Stimulated activated CD4-positive, alpha-beta T cell treated with anti-CD3 and anti-CD28 coated beads, Interleukin-4, amount 100 ng/mL, for 4 hours (primary cell): Measurements from ENCODE around the gene ZMYM3.

ENCODE experiments used
- DNase-seq, 2 experiments: peaks; one replicate each; pipeline ENCODE4 v3.0.0-alpha.2; 2020

ZMYM3 gene

DNA sequence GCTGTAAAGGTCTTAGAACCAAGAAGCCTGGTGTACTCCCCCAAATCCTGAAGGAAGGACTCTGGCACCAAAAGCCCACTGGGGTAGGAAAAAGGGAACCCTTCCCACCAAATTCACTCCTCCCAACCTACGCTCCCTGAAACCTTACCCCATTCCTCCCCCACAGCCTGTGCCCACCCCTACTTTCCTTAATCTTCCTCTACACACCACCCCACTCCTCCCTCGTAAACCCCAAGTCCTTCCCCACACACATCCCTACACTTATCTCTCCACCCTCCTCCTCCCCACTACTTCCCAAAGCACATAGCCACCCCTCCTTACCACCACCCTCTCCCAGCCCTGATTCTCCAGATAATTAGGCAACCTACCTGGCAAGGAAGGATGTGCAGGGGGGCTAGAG lies 1.7 kb downstream of the ZMYM3 start:
- no peak for DNase-seq

DNA sequence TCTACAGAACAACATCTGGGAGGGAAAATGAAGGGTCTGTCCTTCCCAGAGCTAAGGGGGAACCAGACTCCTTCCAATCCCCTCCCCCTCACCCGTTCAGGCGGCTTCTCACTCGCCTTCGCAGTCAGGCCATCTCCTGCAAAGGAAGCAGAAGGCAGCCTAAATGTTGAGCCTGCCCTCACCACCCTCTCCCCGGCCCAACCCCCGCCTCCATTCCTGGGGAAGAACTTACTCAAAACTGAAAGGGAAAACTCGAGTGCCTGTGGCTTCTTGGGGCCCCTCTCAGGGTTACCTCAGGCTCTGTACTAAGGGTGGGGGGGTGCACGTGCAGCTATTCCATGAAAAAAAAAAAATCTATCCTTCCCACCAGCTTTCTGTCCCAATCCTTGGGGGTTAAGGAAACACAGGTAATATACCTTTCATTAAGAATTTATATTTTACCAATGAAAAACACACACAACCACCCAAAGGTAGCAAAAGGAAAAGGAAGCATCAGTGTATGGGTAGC lies 2.4 kb downstream of the ZMYM3 start:
- peak; percentile 9 to 37 for DNase-seq

- DNase-seq: no peak
Observed at GRCh38 chrX:71250841-71251240, 3.1 kb downstream of the ZMYM3 start.

DNA sequence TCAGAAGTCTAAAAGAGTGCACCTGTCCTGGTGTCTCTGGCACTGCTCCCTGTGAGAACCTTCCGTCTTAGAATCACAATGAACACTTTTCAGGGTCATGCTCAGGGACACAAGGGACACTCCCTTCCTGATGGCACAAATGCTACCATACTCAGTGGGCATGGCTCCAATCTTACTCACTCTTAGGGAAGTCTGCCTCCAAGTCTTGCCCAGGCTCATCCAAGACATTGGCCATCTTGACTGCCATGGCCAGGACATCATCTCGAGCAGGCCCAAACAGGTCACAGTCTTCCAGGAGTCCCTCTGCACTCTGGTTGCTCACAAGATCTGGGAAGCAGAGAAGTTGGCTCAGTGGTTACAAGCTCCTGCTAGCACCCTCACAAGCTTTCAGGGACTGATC lies 8.8 kb downstream of the ZMYM3 start:
- no peak for DNase-seq

- no peak for DNase-seq
Observed at GRCh38 chrX:71244359-71245128, 9.4 kb downstream of the ZMYM3 start.

DNA sequence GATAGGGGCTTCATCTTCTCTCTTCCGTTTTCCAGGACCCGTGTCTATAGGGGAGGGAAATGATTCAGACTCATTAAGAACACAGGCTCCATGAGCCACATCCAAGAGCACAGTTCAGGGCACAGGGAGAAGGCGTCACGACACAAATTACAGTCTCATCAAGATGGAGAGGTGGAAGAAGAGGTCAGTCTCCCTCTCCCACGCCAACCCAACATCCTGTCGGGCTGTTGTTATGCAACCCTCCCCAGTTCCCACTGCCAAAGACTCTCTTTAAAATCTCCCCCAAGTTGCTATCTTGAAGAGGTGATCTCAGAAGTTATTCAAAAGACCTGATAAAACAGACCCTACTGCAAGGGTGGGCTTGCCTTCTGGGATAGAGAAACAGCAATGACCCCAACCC lies 12.6 kb downstream of the ZMYM3 start:
- DNase-seq: no peak

- DNase-seq: no peak
Observed at GRCh38 chrX:71239781-71240180, 14.2 kb downstream of the ZMYM3 start.

- DNase-seq: no peak
Observed at GRCh38 chrX:71236836-71237235, 17.1 kb downstream of the ZMYM3 start.

DNA sequence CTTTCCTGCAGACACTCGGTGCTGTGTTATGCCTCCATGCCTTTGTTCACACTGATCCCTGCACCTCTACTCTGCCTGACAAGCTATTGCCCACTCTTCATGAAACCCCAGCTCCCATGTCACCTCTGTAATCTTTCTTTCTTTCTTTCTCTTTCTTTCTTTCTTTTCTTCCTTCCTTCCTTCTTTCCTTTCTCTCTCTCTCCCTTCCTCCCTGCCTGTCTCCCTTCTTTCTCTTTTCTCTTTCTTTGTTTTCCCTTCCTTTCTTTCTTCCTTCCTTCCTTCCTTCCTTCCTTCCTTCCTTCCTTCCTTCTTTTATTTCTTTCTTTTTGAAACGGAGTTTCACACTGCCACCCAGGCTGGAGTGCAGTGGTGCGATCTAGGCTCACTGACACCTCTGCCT lies 18.5 kb downstream of the ZMYM3 start:
- no peak for DNase-seq

- DNase-seq: no peak
Observed at GRCh38 chrX:71228063-71228642, 25.8 kb downstream of the ZMYM3 start.

GRCh38 chrX:71227370-71228062 lies 26.4 kb downstream of the ZMYM3 start:
- DNase-seq: no peak

DNA sequence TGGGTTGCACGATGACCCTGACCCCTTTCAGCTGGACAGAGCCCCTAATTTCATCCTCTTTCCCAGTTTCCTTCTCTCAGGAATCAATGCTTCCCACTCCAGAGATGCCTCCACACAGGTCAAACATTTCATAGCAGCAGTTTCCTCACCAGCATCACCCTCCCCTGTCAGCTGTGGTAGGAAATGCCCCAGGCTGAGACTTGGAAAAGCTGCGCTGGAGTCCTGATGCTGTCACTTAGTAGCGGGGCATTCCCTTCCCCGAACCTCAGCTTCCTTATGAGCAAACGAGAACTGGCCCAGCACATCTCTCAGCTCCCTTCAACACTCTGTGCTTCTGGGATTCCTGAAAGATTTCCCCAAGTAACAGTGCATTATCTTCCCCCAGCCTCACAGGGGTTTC lies 28.3 kb downstream of the ZMYM3 start:
- DNase-seq: no peak

GRCh38 chrX:71225009-71225408 lies 28.9 kb downstream of the ZMYM3 start:
- no peak for DNase-seq

- no peak for DNase-seq
Observed at GRCh38 chrX:71224098-71224708, 29.7 kb downstream of the ZMYM3 start.

GRCh38 chrX:71222929-71223328 lies 31.0 kb downstream of the ZMYM3 start, which contains the start of gene GJB1:
GJB1 (plus strand) TSS chrX:71223224; CDS start chrX:71223708, 484 bp downstream.
- DNase-seq: no peak

GRCh38 chrX:71221145-71221544 lies 32.8 kb downstream of the ZMYM3 start:
- DNase-seq: no peak

DNA sequence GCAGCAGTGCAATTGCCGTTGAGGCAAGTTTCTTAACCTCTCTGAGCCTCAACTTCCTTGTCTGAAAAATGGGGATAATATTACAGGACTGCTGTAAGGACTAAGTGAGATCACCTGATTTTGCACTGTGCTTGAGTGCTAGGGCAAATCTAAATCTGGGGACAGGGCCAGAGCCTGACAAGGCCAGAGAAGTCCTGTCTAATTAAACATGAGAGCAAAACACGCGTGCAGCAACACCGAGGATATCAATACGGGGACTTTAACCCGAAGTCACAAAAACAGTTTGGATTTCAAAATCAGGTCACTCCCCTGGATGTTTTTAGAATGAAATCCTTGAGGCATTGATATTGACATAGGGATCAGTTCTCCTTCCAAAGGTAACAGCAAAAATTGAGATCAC lies 36.6 kb downstream of the ZMYM3 start:
- no peak for DNase-seq

DNA sequence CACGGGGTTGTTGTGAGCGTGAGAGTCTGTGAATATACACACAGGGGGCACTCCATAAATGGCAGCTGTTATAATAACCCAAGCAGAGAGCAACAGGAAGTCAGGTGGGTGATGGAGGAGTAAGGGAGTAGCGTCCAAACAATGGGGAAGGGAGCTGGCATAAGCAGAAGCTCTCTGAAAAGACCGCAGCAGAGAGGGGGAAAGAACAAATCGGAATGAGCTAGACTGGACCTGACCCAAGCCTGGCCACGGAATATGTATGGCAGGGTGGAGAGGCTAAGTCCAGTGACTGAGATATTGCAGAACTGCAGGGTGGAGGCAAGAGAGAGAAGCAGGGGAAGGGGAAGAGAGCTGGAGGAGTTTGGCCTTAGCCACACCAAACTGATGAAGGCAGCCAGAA lies 37.5 kb downstream of the ZMYM3 start:
- no peak for DNase-seq

- DNase-seq: no peak
Observed at GRCh38 chrX:71215338-71215912, 38.5 kb downstream of the ZMYM3 start.

GRCh38 chrX:71214604-71215337 lies 39.2 kb downstream of the ZMYM3 start:
- DNase-seq: no peak

DNA sequence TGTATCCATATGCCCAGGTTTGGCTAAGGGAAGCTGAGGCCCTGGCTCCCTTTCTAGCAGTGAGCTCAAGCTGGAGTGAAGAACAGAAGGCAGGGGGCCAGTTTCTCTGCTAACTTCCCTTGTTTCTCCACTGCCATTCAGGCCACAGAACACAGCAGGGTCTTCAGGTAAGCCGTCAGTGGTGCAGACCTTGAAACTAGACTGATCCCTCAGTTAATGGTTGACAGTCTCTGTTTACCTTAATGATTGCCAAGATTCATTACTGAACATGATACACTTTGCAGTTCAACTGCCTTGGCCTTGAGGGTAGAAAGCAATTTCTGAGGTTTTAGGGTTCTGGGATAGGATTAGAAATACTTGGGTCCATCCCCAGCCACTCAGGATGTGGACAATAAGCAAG lies 39.8 kb downstream of the ZMYM3 start:
- no peak for DNase-seq

- no peak for DNase-seq
Observed at GRCh38 chrX:71212536-71212935, 41.4 kb downstream of the ZMYM3 start.
